T-cell (primary cell): Measurements from ENCODE around the gene RBM23. TPM values are rescaled to one million over a fixed set of nuclear protein-coding genes. Genes with fewer than 3 reads are reported as not detected.
"Not testable (repeated sequence)": the region's sequence is repeated elsewhere in the genome, so short reads cannot be mapped to it uniquely, and the experiment has no call there.

ENCODE experiments used
- ATAC-seq, 4 experiments: fragments of 200-7000 bp in 3 of 4; fragments of 150-1000 bp in 1 of 4; cut with Tn5 transposase; replicated peaks in 1 of 4; 1 replicate in 3 of 4; 2 replicates in 1 of 4; pipeline ENCODE4 v1.10.0; 2021; ENCODE audit warnings: moderate library complexity in 3 of 4, mild to moderate bottlenecking in 2 of 4, moderate number of reproducible peaks in 1 of 4
- CTCF ChIA-PET, 2 donors: fragments of 300-600 bp; sonication (Branson Sonifier 250); formaldehyde crosslinking; loops; one replicate each; lab custom pipeline; 2022; ENCODE audit warnings: antibody characterized with exemption in 2 of 2; lab: Charles Lee
- POLR2A ChIA-PET, 2 donors: fragments of 300-600 bp; sonication (Branson Sonifier 250); formaldehyde crosslinking; loops; one replicate each; lab custom pipeline; 2022; ENCODE audit warnings: antibody characterized with exemption in 2 of 2; lab: Charles Lee
- DNase-seq, 35 experiments: peaks; one replicate each; pipeline versions ENCODE4 v3.0.0 to v3.0.0-alpha.2; 2013 to 2023
- H3K27ac ChIP-seq: one replicate; pipeline ENCODE4 v1.5.1; 2013; ENCODE audit warnings: low read length
- H3K27me3 ChIP-seq, 2 experiments: replicated peaks in 1 of 2; 1 replicate in 1 of 2; 2 replicates in 1 of 2; pipeline versions ENCODE4 v1.6.1 to v1.7.0; 2013; ENCODE audit warnings: low read length in 1 of 2, mixed read lengths in 1 of 2; ENCODE audit not compliant: control insufficient read depth in 2 of 2, insufficient read depth in 2 of 2; ENCODE audit errors: extremely low read depth in 1 of 2
- H3K36me3 ChIP-seq, 2 donors: 1 replicate in 1 of 2; 2 replicates in 1 of 2; pipeline versions ENCODE4 v1.6.1 to v1.7.0; 2013; ENCODE audit warnings: low read length in 1 of 2; ENCODE audit not compliant: control insufficient read depth in 2 of 2, insufficient read depth in 1 of 2; ENCODE audit errors: extremely low read depth in 1 of 2
- H3K4me1 ChIP-seq, 2 experiments: 1 replicate in 1 of 2; 2 replicates in 1 of 2; pipeline versions ENCODE4 v1.6.1 to v1.7.0; 2013; ENCODE audit warnings: low read length in 2 of 2, mixed read lengths in 1 of 2; ENCODE audit not compliant: insufficient read depth in 2 of 2, control insufficient read depth in 1 of 2; ENCODE audit errors: extremely low read depth in 1 of 2
- H3K4me3 ChIP-seq, 2 donors: 1 replicate in 1 of 2; 2 replicates in 1 of 2; pipeline versions ENCODE4 v1.5.1 to v1.7.0; 2013; ENCODE audit warnings: mild to moderate bottlenecking in 2 of 2, low read length in 1 of 2, moderate library complexity in 1 of 2; ENCODE audit not compliant: control insufficient read depth in 1 of 2; ENCODE audit errors: extremely low read depth in 1 of 2
- H3K9me3 ChIP-seq: 2 replicates; pipeline ENCODE4 v1.7.0; 2013
- H3K27ac Mint-ChIP-seq, 2 donors: one replicate each; pipeline ENCODE4 v1.8.0; 2020 to 2021; ENCODE audit warnings: mild to moderate bottlenecking in 2 of 2, mixed read lengths in 2 of 2
- H3K27me3 Mint-ChIP-seq, 2 donors: one replicate each; pipeline ENCODE4 v1.8.0; 2021 to 2022; ENCODE audit warnings: mixed read lengths in 2 of 2
- H3K36me3 Mint-ChIP-seq: one replicate; pipeline ENCODE4 v1.8.0; 2021; ENCODE audit warnings: mixed read lengths
- H3K4me1 Mint-ChIP-seq, 3 donors: one replicate each; pipeline ENCODE4 v1.8.0; 2020 to 2022; ENCODE audit warnings: mixed read lengths in 3 of 3, mild to moderate bottlenecking in 1 of 3
- H3K4me3 Mint-ChIP-seq, 3 donors: one replicate each; pipeline ENCODE4 v1.8.0; 2020 to 2022; ENCODE audit warnings: mild to moderate bottlenecking in 3 of 3, mixed read lengths in 3 of 3, moderate library complexity in 3 of 3
- H3K9me3 Mint-ChIP-seq, 3 donors: one replicate each; pipeline ENCODE4 v1.8.0; 2020 to 2022; ENCODE audit warnings: mixed read lengths in 3 of 3
- WGBS: methylation state at CpG from one replicate; pipeline ENCODE4 v1.1.5; 2013; ENCODE audit warnings: missing lambda C conversion rate; ENCODE audit not compliant: insufficient coverage; 5-methylcytosine and 5-hydroxymethylcytosine counted together
- total RNA-seq, 35 experiments: library from RNA in 6 of 35; stranded (reverse) in 6 of 35; fragments of 120-200 nt in 1 of 35; gene quantifications; one replicate each; pipeline versions ENCODE4 v1.2.1 to v1.2.4 and lab custom pipeline; 2013 to 2026

RBM23 gene
- total RNA-seq (100 to 1,000 TPM in 1 of 5 donors, 10 to 100 TPM in 4; 88.7 to 102 (median 94.7) TPM), total RNA-seq (lab: John Stamatoyannopoulos, UW) (95.3 to 187 (median 126) reads per million in 29 experiments)
- total RNA-seq (2013): 94.6 TPM

DNA sequence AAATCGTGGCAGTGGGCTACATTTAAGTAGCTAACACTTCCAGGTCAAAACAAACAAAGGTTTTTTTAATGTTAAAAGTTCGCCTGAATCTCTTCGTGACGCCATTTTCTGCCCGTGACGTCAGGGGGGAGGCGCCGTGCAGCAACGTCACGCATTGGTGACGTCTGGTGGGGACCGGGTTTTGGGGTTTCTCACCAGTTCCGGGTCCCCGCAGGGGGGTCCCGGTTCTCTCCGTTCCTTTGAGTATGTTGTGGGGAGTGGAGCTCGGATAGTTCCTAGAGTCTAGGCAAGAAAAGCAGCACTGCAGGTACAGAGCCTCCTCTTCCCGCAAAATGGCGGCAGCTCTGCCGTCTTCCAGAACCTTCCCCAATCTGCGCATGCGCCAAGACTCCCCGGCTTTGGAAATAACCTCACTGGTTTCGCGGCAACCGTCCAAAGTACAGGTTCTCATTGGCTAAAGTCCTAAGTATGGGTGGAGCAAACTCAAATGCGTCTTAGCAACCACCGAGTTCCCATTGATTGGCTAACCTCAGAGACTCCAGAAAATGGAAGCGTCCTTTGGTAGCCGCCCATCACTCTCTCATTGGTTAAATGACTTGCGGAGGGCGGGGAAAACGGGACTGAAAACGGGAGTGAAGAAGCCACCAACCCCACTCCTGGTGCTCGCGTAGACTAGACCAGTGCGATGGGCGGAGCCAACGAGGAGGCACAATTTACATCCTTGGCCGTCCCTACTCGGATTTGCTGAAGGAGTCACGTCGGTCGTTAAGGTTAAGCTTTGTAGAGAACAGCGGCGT, at the start of gene RBM23:
Gene RBM23 (minus strand): TSS at position 346 of the 797 bp plus-strand sequence.
- peak within 1 kb of the TSS; percentile 100 for H3K27ac Mint-ChIP-seq
- peaks cover 8 to 35% of the 10 kb centered on the region in 2 donors for H3K36me3 ChIP-seq
- no peaks in the 10 kb centered on the region for H3K27me3 ChIP-seq
- H3K27ac ChIP-seq: peak within 1 kb of the TSS; percentile 99
- H3K4me1 ChIP-seq: peaks cover 6 to 28% of the 10 kb centered on the region in 2 experiments
- H3K9me3 Mint-ChIP-seq: no peaks in the 10 kb centered on the region
- peak within 1 kb of the TSS; percentile 96 to 99 for H3K4me3 ChIP-seq
- DNase-seq: peak; percentile 98 to 100 (median 100)
- POLR2A ChIA-PET: interaction anchor here (0.6 to 3.5 kb wide), 19 partner anchors 9 to 402 kb away, joined by 3 to 48 read pairs (median 4); partner anchors contain the start of genes PRMT5 (in 2 of the 2), ACIN1 (in 1 of the 2), C14orf119 (in 1 of the 2) and DAD1 (in 1 of the 2)
- under 1% methylated on average over 37 of the region's 46 CpGs for WGBS
- H3K9me3 ChIP-seq: no peaks in the 10 kb centered on the region
- CTCF ChIA-PET: interaction anchor here (0.6 to 4.5 kb wide), 23 partner anchors 8 to 1312 kb away, joined by 3 to 50 read pairs (median 4); partner anchors contain the start of genes PRMT5 (in 2 of the 2), LRP10 (in 1 of the 2), MRPL52 (in 1 of the 2) and PPP1R3E (in 1 of the 2)
- peaks cover 0 to 4% of the 10 kb centered on the region in 2 donors for H3K27me3 Mint-ChIP-seq
- peaks cover 33% of the 10 kb centered on the region for H3K36me3 Mint-ChIP-seq
- peak; percentile 89 to 95 (median 94) for ATAC-seq
- H3K4me3 Mint-ChIP-seq: peak within 1 kb of the TSS; percentile 95 to 97 (median 96)
- peaks cover 46 to 50% (median 48%) of the 10 kb centered on the region in 3 donors for H3K4me1 Mint-ChIP-seq

- Mint-ChIP-seq H3K27me3 (peaks cover 0 to 2% of the 10 kb centered on the region in 2 donors), H3K4me3 (no peak overlapping the region), H3K9me3 (no peaks in the 10 kb centered on the region), H3K27ac (no peak overlapping the region), H3K36me3 (peaks cover 3% of the 10 kb centered on the region), H3K4me1 (no peaks in the 10 kb centered on the region)
- CTCF ChIA-PET: no interaction called here
- Histone ChIP-seq H3K9me3 (no peaks in the 10 kb centered on the region), H3K36me3 (no peaks in the 10 kb centered on the region), H3K4me3 (no peak overlapping the region), H3K27me3 (peaks cover 0 to 2% of the 10 kb centered on the region in 2 experiments), H3K27ac (no peak overlapping the region), H3K4me1 (no peaks in the 10 kb centered on the region)
- no peak for DNase-seq
- no peak for ATAC-seq
- WGBS: 50% methylated on average over 1 of the region's 4 CpGs
- POLR2A ChIA-PET: interaction anchor here in 1 of 2 donors (0.6 kb wide), 1 partner anchor 67 kb away, joined by 6 read pairs; no protein-coding TSS in a partner anchor
Observed at GRCh38 chr14:22966783-22967269, 47.9 kb upstream of the RBM23 start.

GRCh38 chr14:22965916-22966782, 47.2 kb upstream of the RBM23 start:
- not testable (repeated sequence) for H3K27ac ChIP-seq, H3K4me3 ChIP-seq, H3K9me3 Mint-ChIP-seq, H3K27ac Mint-ChIP-seq, H3K27me3 ChIP-seq, H3K9me3 ChIP-seq, H3K4me3 Mint-ChIP-seq, ATAC-seq, H3K27me3 Mint-ChIP-seq, H3K36me3 Mint-ChIP-seq, DNase-seq, H3K4me1 ChIP-seq, H3K4me1 Mint-ChIP-seq, H3K36me3 ChIP-seq
- POLR2A ChIA-PET: interaction anchor here in 1 of 2 donors (0.6 kb wide), 1 partner anchor 68 kb away, joined by 6 read pairs; no protein-coding TSS in a partner anchor
- CTCF ChIA-PET: interaction anchor here in 1 of 2 donors (0.6 kb wide), 1 partner anchor 93 kb away, joined by 3 read pairs; no protein-coding TSS in a partner anchor
- 85% methylated on average over 7 of the region's 15 CpGs for WGBS

- H3K36me3 ChIP-seq: no peaks in the 10 kb centered on the region
- H3K27ac Mint-ChIP-seq: no peak overlapping the region
- WGBS: no CpG with 5 or more reads among the region's 6 CpGs
- peaks cover 0 to 8% of the 10 kb centered on the region in 2 experiments for H3K4me1 ChIP-seq
- CTCF ChIA-PET: interaction anchor here in 1 of 2 donors (0.6 to 1.4 kb wide), 4 partner anchors 9 to 33 kb away, joined by 3 to 7 read pairs (median 3); no protein-coding TSS in a partner anchor
- peaks cover 0 to 2% (median 2%) of the 10 kb centered on the region in 3 donors for H3K4me1 Mint-ChIP-seq
- no peaks in the 10 kb centered on the region for H3K27me3 Mint-ChIP-seq
- H3K27ac ChIP-seq: no peak overlapping the region
- no peak for ATAC-seq
- peaks cover 0 to 2% of the 10 kb centered on the region in 2 experiments for H3K27me3 ChIP-seq
- H3K4me3 ChIP-seq: no peak overlapping the region
- H3K9me3 Mint-ChIP-seq: no peaks in the 10 kb centered on the region
- no peak overlapping the region for H3K4me3 Mint-ChIP-seq
- H3K36me3 Mint-ChIP-seq: no peaks in the 10 kb centered on the region
- POLR2A ChIA-PET: no interaction called here
- no peak for DNase-seq
- H3K9me3 ChIP-seq: no peaks in the 10 kb centered on the region
Observed at GRCh38 chr14:22962061-22962676, 43.2 kb upstream of the RBM23 start.

GRCh38 chr14:22955702-22956569, 37.0 kb upstream of the RBM23 start:
- DNase-seq (no peak), ATAC-seq (no peak)
- POLR2A ChIA-PET: interaction anchor here (0.5 to 1.6 kb wide), 8 partner anchors 8 to 402 kb away, joined by 3 to 12 read pairs (median 4); partner anchors contain the start of gene RBM23 (in 1 of the 2)
- H3K27ac ChIP-seq: peak overlapping the region; percentile 83
- peaks cover 0 to 5% of the 10 kb centered on the region in 2 donors for H3K36me3 ChIP-seq
- peaks cover 0 to 19% of the 10 kb centered on the region in 2 experiments for H3K4me1 ChIP-seq
- no peaks in the 10 kb centered on the region for H3K27me3 Mint-ChIP-seq
- H3K4me3 Mint-ChIP-seq: peak overlapping the region; percentile 88 to 91 (median 91)
- no peaks in the 10 kb centered on the region for H3K27me3 ChIP-seq
- peak overlapping the region; percentile 91 to 93 for H3K27ac Mint-ChIP-seq
- CTCF ChIA-PET: interaction anchor here in 1 of 2 donors (0.6 to 3.2 kb wide), 7 partner anchors 26 to 298 kb away, joined by 3 to 11 read pairs (median 5); partner anchors contain the start of genes AJUBA, PRMT5 and RBM23
- H3K36me3 Mint-ChIP-seq: peaks cover 8% of the 10 kb centered on the region
- peaks cover 7 to 18% (median 15%) of the 10 kb centered on the region in 3 donors for H3K4me1 Mint-ChIP-seq
- WGBS: 50% methylated on average over 7 of the region's 19 CpGs
- H3K9me3 Mint-ChIP-seq: no peaks in the 10 kb centered on the region
- peak overlapping the region; percentile 81 to 86 for H3K4me3 ChIP-seq
- H3K9me3 ChIP-seq: no peaks in the 10 kb centered on the region
